BLaER1 treated with 17β-estradiol and CSF1 and Interleukin-3, amounts not matched to agents 10 nM and 100 nM (cell line): ENCODE data around the gene ATP6V0A4.
A peak's percentile ranks its signal among the peaks of the same experiment; 100 is the strongest.
"Not testable (repeated sequence)": the region's sequence is repeated elsewhere in the genome, so short reads cannot be mapped to it uniquely, and the experiment has no call there.

Experiments
- H3K27ac ChIP-seq, 11 experiments: shearing (Covaris generic); formaldehyde crosslinking; 2 replicates each; pipeline ENCODE4 v1.8.1; 2022
- H3K27me3 ChIP-seq, 11 experiments: shearing (Covaris generic); formaldehyde crosslinking; 2 replicates each; pipeline ENCODE4 v1.8.1; 2022
- H3K36me3 ChIP-seq, 11 experiments: shearing (Covaris generic); formaldehyde crosslinking; 2 replicates each; pipeline ENCODE4 v1.8.1; 2022
- H3K4me1 ChIP-seq, 10 experiments: shearing (Covaris generic); formaldehyde crosslinking; 2 replicates each; pipeline ENCODE4 v1.8.1; 2022
- H3K4me2 ChIP-seq, 11 experiments: shearing (Covaris generic); formaldehyde crosslinking; 2 replicates each; pipeline ENCODE4 v1.8.1; 2022
- H3K4me3 ChIP-seq, 10 experiments: shearing (Covaris generic); formaldehyde crosslinking; 2 replicates each; pipeline ENCODE4 v1.8.1; 2022
- H3K9ac ChIP-seq, 11 experiments: shearing (Covaris generic); formaldehyde crosslinking; 2 replicates each; pipeline ENCODE4 v1.8.1; 2022
- H3K9me3 ChIP-seq, 11 experiments: shearing (Covaris generic); formaldehyde crosslinking; replicated peaks in 1 of 11; 2 replicates each; pipeline ENCODE4 v1.8.1; 2022
- H4K20me1 ChIP-seq, 11 experiments: shearing (Covaris generic); formaldehyde crosslinking; 2 replicates each; pipeline ENCODE4 v1.8.1; 2022
- Cebpa-rat ChIP-seq, 11 experiments: shearing (Covaris generic); IDR thresholded peaks; 2 replicates each; pipeline ENCODE4 v1.8.1; 2022

The ATP6V0A4 gene

DNA sequence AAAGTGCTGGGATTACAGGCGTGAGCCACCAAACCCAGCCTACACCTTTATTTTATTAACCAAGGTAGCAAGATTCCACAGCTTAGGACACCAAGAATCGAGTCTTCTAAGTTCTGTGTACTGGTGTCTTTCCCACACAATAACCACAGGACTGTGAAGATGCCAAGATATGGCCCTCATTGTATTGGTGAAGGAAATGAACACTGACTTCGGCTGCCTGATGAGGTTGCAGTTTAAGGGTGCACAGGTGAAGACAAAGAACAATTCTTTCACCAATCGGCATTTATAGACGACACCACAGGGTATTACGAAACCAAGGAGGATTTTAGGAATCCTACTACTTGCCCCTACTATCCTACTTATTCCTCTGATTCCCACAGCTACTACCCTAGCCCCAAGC lies 49.3 kb downstream of the ATP6V0A4 start:
- TF ChIP-seq Cebpa-rat (IDR thresholded peaks at IDR 0.05), result 0 out of 22 replicates have a peak, but pooled peaks of 1 of the 11 experiments have one; percentile 40
- Histone ChIP-seq H3K27me3 (no peaks in the 10 kb centered on the region), H3K9ac (no peak overlapping the region), H3K36me3 (no peaks in the 10 kb centered on the region), H4K20me1 (no peaks in the 10 kb centered on the region), H3K4me2 (no peak overlapping the region), H3K4me3 (no peak overlapping the region), H3K9me3 (peaks cover 0 to 7% (median 0%) of the 10 kb centered on the region in 11 experiments; a peak in 1 of 22 replicates), H3K27ac (no peak overlapping the region), H3K4me1 (peaks cover 0 to 28% (median 16%) of the 10 kb centered on the region in 10 experiments; a peak in 14 of 20 replicates)

DNA sequence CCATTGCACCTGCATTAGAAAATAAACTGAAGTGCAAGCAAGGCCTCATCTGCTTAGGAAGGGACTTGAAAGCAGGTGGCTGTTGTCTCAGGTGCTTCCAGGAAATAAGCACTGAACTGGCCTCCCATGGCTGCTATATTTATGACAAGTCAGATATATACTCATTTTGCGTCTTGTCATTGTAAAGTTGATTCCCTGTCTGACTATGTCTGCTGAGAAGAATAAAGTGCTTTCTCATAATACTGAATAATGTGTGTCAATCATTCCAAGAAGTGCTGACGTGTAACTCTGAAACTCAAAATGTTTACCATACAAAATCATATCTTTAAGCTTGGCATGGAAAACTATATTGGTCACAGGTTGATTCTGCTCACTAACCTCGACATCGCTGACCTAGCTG lies 51.9 kb downstream of the ATP6V0A4 start:
- TF ChIP-seq Cebpa-rat (IDR thresholded peaks at IDR 0.05), result no peak
- no peak overlapping the region for H3K9ac ChIP-seq
- H4K20me1 ChIP-seq, result no peaks in the 10 kb centered on the region
- no peaks in the 10 kb centered on the region for H3K36me3 ChIP-seq
- H3K4me2 ChIP-seq, result no peak overlapping the region
- H3K4me1 ChIP-seq, result peaks cover 0 to 4% (median 0%) of the 10 kb centered on the region in 10 experiments; a peak in 4 of 20 replicates
- H3K9me3 ChIP-seq, result peaks cover 0 to 4% (median 0%) of the 10 kb centered on the region in 11 experiments; a peak in 1 of 22 replicates
- H3K27me3 ChIP-seq, result no peaks in the 10 kb centered on the region
- no peak overlapping the region for H3K4me3 ChIP-seq
- no peak overlapping the region for H3K27ac ChIP-seq

DNA sequence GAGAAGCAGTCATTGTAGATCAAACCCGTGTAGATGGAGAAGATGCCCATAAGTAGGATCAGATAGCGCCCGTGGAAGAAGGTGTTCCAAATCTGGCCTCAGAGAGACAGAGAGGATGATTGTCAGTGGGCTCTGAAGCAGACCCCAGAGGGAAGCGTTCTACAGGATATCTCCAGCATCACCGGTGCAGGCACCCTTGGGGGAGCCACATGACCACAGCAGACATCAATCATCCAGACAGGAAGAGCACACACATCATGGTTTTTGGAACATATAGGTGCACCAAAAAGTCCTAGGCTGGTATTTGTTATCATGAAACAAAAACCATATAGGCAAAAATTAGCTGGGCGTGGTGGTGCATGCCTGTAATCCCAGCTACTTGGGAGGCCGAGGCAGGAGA lies 52.8 kb downstream of the ATP6V0A4 start:
- Histone ChIP-seq H3K27me3 (no peaks in the 10 kb centered on the region), H3K27ac (no peak overlapping the region), H3K4me2 (no peak overlapping the region), H3K9me3 (no peaks in the 10 kb centered on the region), H3K4me1 (peaks cover 0 to 7% (median 0%) of the 10 kb centered on the region in 10 experiments; a peak in 1 of 20 replicates), H3K9ac (no peak overlapping the region), H3K4me3 (no peak overlapping the region), H4K20me1 (no peaks in the 10 kb centered on the region), H3K36me3 (no peaks in the 10 kb centered on the region)
- no peak for TF ChIP-seq Cebpa-rat (IDR thresholded peaks at IDR 0.05)

DNA sequence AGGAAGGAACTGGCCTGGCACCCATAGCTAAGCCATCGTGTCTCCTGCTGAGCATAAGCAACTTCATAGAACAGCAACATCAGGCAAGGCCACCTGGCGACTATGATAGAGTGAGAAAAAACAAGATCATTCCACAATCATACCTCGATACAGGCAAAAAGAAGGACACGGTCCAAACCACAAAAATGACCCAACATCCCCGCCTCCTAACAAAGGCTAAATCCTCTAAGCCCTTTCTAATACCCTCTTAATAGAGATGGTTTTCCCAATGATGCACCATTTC lies 56.6 kb downstream of the ATP6V0A4 start:
- Histone ChIP-seq H3K4me3 (no peak overlapping the region), H4K20me1 (no peaks in the 10 kb centered on the region), H3K27me3 (no peaks in the 10 kb centered on the region), H3K4me2 (0 out of 22 replicates have a peak overlapping the region, but pooled peaks of 1 of the 11 experiments have one; percentile 3), H3K36me3 (no peaks in the 10 kb centered on the region), H3K9ac (no peak overlapping the region), H3K27ac (no peak overlapping the region), H3K4me1 (peaks cover 0 to 7% (median 0%) of the 10 kb centered on the region in 10 experiments; a peak in 1 of 20 replicates), H3K9me3 (peaks cover 0 to 11% (median 6%) of the 10 kb centered on the region in 11 experiments; a peak in 9 of 22 replicates)
- TF ChIP-seq Cebpa-rat (IDR thresholded peaks at IDR 0.05), result no peak

DNA sequence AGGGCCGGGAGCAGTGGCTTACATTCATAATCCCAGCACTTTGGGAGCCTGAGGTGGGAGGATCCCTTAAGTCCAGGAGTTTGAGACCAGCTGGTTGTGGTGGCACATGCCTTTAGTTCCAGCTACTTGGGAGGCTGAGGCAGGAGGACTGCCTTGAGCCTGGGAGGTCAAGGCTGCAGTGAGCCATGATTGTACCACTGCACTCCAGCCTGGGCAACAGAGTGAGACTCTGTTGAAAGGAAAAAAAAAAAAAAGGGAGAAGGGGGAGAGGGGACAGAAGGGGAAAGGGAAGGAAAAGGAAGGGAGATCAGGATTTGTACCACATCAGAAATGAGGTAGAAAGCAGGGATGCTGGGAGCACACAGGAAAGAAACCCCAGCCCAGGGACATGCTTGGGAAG lies 58.1 kb downstream of the ATP6V0A4 start:
- Histone ChIP-seq H4K20me1 (no peaks in the 10 kb centered on the region), H3K4me2 (no peak overlapping the region), H3K9me3 (peaks cover 0 to 11% (median 6%) of the 10 kb centered on the region in 11 experiments; a peak in 9 of 22 replicates), H3K36me3 (no peaks in the 10 kb centered on the region), H3K4me3 (no peak overlapping the region), H3K27ac (no peak overlapping the region), H3K9ac (no peak overlapping the region), H3K27me3 (no peaks in the 10 kb centered on the region), H3K4me1 (peaks cover 0 to 7% (median 0%) of the 10 kb centered on the region in 10 experiments; a peak in 1 of 20 replicates)
- no peak for TF ChIP-seq Cebpa-rat (IDR thresholded peaks at IDR 0.05)

DNA sequence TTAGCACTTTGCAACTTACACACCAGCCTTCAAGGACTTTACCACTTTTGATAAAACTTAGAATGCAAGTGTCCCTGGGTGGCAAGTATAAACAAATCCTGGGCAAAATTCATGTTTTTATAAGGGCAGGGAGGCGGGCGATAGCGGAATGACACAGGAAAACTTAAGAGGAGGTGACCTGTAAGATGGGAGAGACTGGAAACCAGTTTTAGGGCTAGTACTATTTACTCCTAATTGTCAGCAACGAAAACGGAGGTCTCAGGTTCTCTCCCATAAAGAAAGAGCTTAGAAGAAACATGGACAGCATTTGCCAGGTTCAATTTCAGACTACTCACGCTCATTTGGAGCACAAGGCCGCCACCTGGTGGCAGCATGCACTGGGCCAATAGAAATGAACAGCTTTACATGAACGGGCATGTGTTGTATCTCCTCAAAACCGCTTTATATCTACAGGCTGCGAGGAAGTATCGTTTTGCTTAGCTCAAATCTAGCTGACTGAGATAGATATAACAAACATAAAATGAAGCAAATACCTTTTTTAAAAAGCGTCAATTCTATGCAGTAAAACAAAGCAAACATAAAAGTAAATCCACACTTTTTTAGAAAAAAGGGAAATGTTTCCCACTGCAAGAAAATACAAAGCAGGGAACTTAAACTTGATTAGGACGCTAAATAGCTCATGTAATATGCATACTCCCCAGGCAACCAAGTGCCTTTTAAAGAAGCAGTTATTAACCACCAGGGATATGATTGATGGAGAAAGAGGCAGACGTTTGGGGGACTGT lies 59.3 kb downstream of the ATP6V0A4 start:
- TF ChIP-seq Cebpa-rat (IDR thresholded peaks at IDR 0.05), result no peak
- Histone ChIP-seq H3K27me3 (no peaks in the 10 kb centered on the region), H3K36me3 (no peaks in the 10 kb centered on the region), H4K20me1 (no peaks in the 10 kb centered on the region), H3K4me2 (no peak overlapping the region), H3K4me3 (no peak overlapping the region), H3K27ac (no peak overlapping the region), H3K9ac (no peak overlapping the region), H3K4me1 (peaks cover 0 to 7% (median 0%) of the 10 kb centered on the region in 10 experiments; a peak in 1 of 20 replicates), H3K9me3 (peaks cover 0 to 11% (median 6%) of the 10 kb centered on the region in 11 experiments; a peak in 9 of 22 replicates)

DNA sequence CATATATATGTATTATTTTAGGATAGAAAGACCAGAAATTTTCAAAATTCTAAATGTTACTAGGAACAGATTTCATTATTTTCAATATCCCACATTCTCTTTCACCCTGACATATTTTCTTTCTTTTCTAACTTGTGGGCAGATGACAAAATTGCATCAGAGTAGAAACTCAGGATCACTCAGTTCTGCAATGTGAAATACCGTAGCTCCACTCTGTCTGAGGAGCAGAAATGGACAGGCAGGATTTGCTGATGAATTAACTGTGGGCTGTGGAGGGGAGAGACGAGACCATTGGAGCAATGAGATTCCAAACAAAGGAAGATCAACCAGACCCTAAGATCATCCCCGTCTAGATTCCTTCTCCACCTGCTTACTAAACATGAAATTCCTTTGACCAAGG lies 59.9 kb downstream of the ATP6V0A4 start:
- Histone ChIP-seq H3K9me3 (peaks cover 0 to 11% (median 6%) of the 10 kb centered on the region in 11 experiments; a peak in 9 of 22 replicates), H3K27me3 (no peaks in the 10 kb centered on the region), H3K4me2 (no peak overlapping the region), H3K4me1 (peaks cover 0 to 7% (median 0%) of the 10 kb centered on the region in 10 experiments; a peak in 1 of 20 replicates), H3K9ac (no peak overlapping the region), H3K4me3 (no peak overlapping the region), H3K27ac (no peak overlapping the region), H3K36me3 (no peaks in the 10 kb centered on the region), H4K20me1 (no peaks in the 10 kb centered on the region)
- no peak for TF ChIP-seq Cebpa-rat (IDR thresholded peaks at IDR 0.05)

DNA sequence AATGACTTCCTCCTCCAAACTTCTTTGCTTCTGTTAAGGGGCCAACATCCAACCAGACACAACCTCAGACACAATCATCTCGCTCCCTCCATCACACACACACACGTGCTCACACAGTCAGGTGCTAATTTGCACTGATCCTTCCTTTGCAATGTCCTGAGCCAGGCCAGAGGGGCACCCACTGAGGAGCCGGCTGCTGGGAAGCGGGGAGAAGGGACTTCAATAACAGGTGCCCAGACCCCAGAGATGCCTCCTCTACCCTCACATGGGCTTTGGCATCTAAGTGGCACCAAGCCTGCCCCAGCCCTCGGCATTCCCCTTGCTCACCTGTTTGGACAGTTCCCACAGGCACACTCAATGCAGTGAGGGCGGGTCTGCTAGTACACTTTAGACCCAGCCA lies 62.6 kb downstream of the ATP6V0A4 start:
- no peaks in the 10 kb centered on the region for H3K36me3 ChIP-seq
- H3K4me2 ChIP-seq, result no peak overlapping the region
- no peak overlapping the region for H3K9ac ChIP-seq
- no peak overlapping the region for H3K27ac ChIP-seq
- H3K4me3 ChIP-seq, result no peak overlapping the region
- TF ChIP-seq Cebpa-rat (IDR thresholded peaks at IDR 0.05), result no peak
- no peaks in the 10 kb centered on the region for H4K20me1 ChIP-seq
- H3K9me3 ChIP-seq, result peaks cover 0 to 11% (median 6%) of the 10 kb centered on the region in 11 experiments; a peak in 10 of 22 replicates
- no peaks in the 10 kb centered on the region for H3K27me3 ChIP-seq
- H3K4me1 ChIP-seq, result no peaks in the 10 kb centered on the region

DNA sequence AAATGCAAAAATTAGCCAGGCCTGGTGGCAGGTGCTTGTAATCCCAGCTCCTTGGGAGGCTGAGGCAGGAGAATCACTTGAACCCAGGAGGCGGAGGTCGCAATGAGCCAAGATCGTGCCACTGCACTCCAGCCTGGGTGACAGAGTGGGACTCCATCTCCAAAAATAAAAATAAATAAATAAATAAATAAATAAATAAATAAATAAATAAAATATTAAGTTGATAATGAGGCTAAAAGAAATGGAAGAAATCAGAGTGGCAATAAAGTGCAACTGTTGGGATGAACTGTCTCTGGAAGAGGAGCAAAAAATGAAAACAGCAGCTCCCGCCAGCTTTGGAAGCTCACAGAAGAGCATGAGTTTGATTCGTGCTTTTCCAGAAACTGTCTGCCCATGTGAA lies 66.3 kb downstream of the ATP6V0A4 start:
- not testable (repeated sequence) for H3K4me3 ChIP-seq, H3K9me3 ChIP-seq, H3K27ac ChIP-seq, H3K9ac ChIP-seq, H4K20me1 ChIP-seq, H3K36me3 ChIP-seq, H3K4me1 ChIP-seq, H3K27me3 ChIP-seq, H3K4me2 ChIP-seq

DNA sequence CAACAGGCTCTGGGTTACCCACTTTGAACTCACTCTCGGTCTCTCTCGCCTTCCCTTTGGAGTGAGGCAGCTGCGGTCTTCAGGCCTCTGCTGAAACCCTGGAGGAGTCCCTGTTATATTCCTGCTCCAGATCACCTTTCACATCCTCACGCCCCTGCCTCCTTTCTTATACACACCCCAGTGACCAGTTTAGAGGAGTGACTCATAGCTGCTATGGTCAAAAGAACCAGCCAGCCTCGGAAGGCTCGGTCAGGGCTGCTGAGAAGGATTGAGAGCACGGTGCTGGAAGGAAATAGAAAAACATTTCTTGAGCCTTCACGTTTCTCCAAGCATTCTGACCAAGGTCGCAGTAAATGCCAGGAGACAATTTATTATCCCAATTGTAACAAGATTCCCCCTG lies 68.6 kb downstream of the ATP6V0A4 start:
- H3K4me2 ChIP-seq, result no peak overlapping the region
- no peaks in the 10 kb centered on the region for H3K4me1 ChIP-seq
- no peaks in the 10 kb centered on the region for H3K27me3 ChIP-seq
- H4K20me1 ChIP-seq, result no peaks in the 10 kb centered on the region
- no peak for TF ChIP-seq Cebpa-rat (IDR thresholded peaks at IDR 0.05)
- H3K36me3 ChIP-seq, result no peaks in the 10 kb centered on the region
- no peaks in the 10 kb centered on the region; a peak in 2 of 22 replicates for H3K9me3 ChIP-seq
- no peak overlapping the region for H3K9ac ChIP-seq
- H3K4me3 ChIP-seq, result no peak overlapping the region
- H3K27ac ChIP-seq, result no peak overlapping the region
